Prostate gland (tissue), 2 donors: ENCODE measurements around the gene RNPEP. TPM values are rescaled to one million over a fixed set of nuclear protein-coding genes. Genes with fewer than 3 reads are reported as not detected.
A peak's percentile ranks its signal among the peaks of the same experiment; 100 is the strongest.

Experiments
- DNase-seq: peaks from one replicate; pipeline ENCODE4 v3.0.0-alpha.2; 2019; ENCODE audit warnings: low spot score
- H3K27ac ChIP-seq, 2 donors: fragments of 200-600 bp; sonication (generic); 2 replicates each; pipeline ENCODE4 v1.5.1; 2017 to 2019
- H3K27me3 ChIP-seq: fragments of 200-600 bp; sonication (generic); replicated peaks from 2 replicates; pipeline ENCODE4 v1.5.1; 2019; ENCODE audit not compliant: insufficient read depth
- H3K36me3 ChIP-seq, 2 donors: fragments of 200-600 bp; sonication (generic); 1 replicate in 1 of 2; 2 replicates in 1 of 2; pipeline versions ENCODE4 v1.5.1 to v1.8.1; 2017 to 2019
- H3K4me1 ChIP-seq: fragments of 200-600 bp; sonication (generic); replicated peaks from 2 replicates; pipeline ENCODE4 v1.5.1; 2019
- H3K4me3 ChIP-seq, 2 donors: fragments of 200-600 bp; sonication (generic); 2 replicates each; pipeline ENCODE4 v1.5.1; 2017 to 2019
- H3K9me3 ChIP-seq: fragments of 200-600 bp; sonication (generic); 2 replicates; pipeline ENCODE4 v1.5.1; 2017
- CTCF ChIP-seq, 4 experiments: fragments of 200-600 bp in 2 of 4; fragments of 450-650 bp in 2 of 4; sonication (generic) in 2 of 4; IDR thresholded peaks; 1 replicate in 3 of 4; 2 replicates in 1 of 4; pipeline ENCODE4 v1.5.1; 2016 to 2019; ENCODE audit warnings: antibody characterized with exemption in 4 of 4, mild to moderate bottlenecking in 2 of 4, moderate library complexity in 2 of 4
- POLR2A ChIP-seq: fragments of 450-650 bp; IDR thresholded peaks from one replicate; pipeline ENCODE4 v1.6.1; 2016; ENCODE audit warnings: antibody characterized with exemption, mild to moderate bottlenecking
- POLR2AphosphoS5 ChIP-seq: sonication (generic); formaldehyde crosslinking; IDR thresholded peaks from one replicate; pipeline ENCODE4 v1.6.1; 2017; ENCODE audit warnings: antibody characterized with exemption
- WGBS: methylation state at CpG from one replicate; pipeline ENCODE4 v1.1.5; 2018; 5-methylcytosine and 5-hydroxymethylcytosine counted together
- intact Hi-C: fragments of 100-400 bp; cut with DNase I; formaldehyde crosslinking; loops from one replicate; pipeline ENCODE4 v1.14.2; 2022
- total RNA-seq, 2 donors: library from RNA; depleted of rRNA; stranded (reverse); fragments of >200 nt; gene quantifications; one replicate each; pipeline ENCODE4 v1.1.0, GENCODE V29; 2016

Gene RNPEP
- total RNA-seq, 2 donors from 2014 or later = 70.4 to 104 TPM

DNA sequence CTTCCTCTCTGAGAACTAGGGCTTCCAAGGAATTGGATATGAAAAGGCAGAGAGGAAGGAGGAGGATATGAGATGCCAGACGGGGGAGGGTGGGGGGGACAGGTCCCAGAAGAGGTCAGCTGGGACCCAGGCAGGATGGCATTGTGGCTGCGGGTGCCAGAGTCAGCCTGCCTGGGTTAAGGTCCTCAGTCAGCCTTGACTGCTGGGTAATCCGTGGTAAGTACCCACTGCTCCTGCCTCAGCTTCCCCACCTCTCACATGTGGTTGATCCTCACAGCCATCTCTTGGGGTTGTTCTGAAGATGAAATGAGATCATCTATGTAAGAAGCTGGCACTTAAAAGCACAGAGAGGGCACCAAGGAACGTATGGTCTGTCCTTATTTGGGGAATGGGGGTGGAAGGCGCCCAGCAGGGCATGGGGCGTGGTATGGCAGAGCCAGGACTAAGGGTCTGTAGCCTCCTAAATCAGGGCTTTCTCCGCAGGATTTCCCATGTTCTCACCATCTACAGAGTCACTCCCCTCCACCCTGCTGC, 51.8 kb downstream of the RNPEP start:
- peak overlapping the region; percentile 64 to 68 for H3K27ac ChIP-seq
- H3K4me1 ChIP-seq = peaks cover 9% of the 10 kb centered on the region
- no peaks in the 10 kb centered on the region for H3K36me3 ChIP-seq
- no peaks in the 10 kb centered on the region for H3K27me3 ChIP-seq
- intact Hi-C loops = no loop called here
- H3K4me3 ChIP-seq = no peak overlapping the region
- DNase-seq = no peak
- 78% methylated on average over 7 of the region's 7 CpGs for WGBS
- no peaks in the 10 kb centered on the region for H3K9me3 ChIP-seq
- TF ChIP-seq POLR2AphosphoS5 = no peak
- no peak for TF ChIP-seq POLR2A
- no peak for TF ChIP-seq CTCF (IDR thresholded peaks at IDR 0.05)

DNA sequence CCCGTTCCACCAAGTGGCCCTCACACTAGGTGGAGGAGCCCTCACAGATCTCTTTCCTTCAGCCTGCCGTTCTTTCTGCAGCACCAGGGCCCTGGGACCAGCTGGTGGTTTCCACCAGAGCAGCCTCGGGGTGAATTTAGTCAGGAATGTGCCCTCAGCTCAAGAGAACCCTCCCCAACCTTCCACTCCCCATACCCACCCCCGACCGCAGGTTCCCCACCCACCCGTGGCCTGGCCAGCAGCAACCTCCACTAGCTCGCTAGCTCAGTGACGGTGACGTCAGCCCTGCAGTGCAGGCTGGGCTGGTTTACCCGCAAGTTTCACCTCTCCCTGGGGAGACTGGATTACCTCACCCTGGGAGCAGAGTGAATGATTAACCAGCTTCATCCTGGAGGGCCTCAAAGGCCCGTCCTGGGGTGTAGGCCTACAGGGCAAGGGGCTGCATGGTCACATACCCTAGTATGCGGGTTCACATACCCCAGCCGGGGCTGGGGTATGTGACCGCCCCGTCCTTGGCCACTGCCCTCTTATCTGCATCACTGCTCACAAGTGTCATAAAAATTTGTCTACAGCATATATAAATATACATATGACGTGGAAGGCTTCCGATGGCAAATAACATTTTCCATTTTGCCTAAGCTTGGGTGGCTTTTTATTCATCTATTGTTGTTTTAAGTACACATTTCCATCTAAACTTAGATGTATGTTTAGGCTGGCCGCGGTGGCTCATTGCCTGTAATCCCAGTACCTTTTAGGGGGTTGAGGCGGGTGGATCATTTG, 52.4 kb downstream of the RNPEP start:
- WGBS = 35% methylated on average over 20 of the region's 20 CpGs
- Histone ChIP-seq H3K4me1 (peaks cover 9% of the 10 kb centered on the region), H3K4me3 (no peak overlapping the region), H3K27ac (peak overlapping the region; percentile 64 to 68), H3K27me3 (no peaks in the 10 kb centered on the region), H3K36me3 (no peaks in the 10 kb centered on the region), H3K9me3 (no peaks in the 10 kb centered on the region)
- DNase-seq = peak; percentile 95
- no peak for TF ChIP-seq POLR2A
- peak; percentile 91 for TF ChIP-seq POLR2AphosphoS5
- intact Hi-C loops = no loop called here

DNA sequence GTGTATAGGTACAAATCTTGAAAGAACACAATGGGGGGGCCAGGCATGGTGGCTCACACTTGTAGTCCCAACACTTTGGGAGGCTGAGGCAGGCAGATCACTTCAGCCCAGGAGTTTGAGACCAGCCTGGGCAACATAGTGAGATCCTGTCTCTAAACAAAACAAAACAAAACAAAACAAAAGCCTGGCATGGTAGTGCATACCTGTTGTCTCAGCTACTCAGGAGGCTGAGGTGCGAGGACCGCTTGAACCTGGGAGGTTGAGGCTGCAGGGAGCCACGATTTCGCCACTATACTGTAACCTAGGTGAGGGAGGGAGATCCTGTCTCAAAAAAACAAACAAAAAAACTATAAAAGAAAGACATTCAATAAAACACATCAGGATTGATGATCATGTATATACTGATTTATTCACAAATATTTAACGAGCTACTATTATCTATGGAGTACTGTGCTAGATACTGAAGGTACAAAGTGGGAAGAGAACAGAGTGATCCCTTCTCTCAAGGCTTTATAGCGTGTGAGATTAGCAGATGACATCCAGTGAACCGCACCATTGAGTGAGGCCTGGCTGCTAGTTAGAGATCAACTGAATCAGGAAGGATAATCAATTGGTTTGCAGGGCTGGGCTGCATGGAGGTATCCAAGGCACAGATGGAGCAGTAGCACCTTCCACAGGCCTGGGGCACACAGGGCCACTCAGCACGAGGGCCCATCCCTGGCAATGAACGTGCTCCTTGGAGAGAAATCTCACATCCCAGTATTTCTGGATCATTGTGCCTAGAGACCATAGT, 54.3 kb downstream of the RNPEP start:
- no peak for DNase-seq
- TF ChIP-seq POLR2AphosphoS5 = peak; percentile 11
- no peak for TF ChIP-seq CTCF (IDR thresholded peaks at IDR 0.05)
- Histone ChIP-seq H3K27me3 (no peaks in the 10 kb centered on the region), H3K4me1 (peaks cover 9% of the 10 kb centered on the region), H3K36me3 (no peaks in the 10 kb centered on the region), H3K4me3 (no peak overlapping the region), H3K9me3 (no peaks in the 10 kb centered on the region), H3K27ac (no peak overlapping the region)
- WGBS = 74% methylated on average over 9 of the region's 9 CpGs
- intact Hi-C loops = no loop called here

- intact Hi-C loops = no loop called here
- H3K27ac ChIP-seq = no peak overlapping the region
- H3K27me3 ChIP-seq = no peaks in the 10 kb centered on the region
- DNase-seq = no peak
- no peaks in the 10 kb centered on the region for H3K36me3 ChIP-seq
- no peak overlapping the region for H3K4me3 ChIP-seq
- 90% methylated on average over 4 of the region's 4 CpGs for WGBS
- H3K4me1 ChIP-seq = peaks cover 9% of the 10 kb centered on the region
- no peaks in the 10 kb centered on the region for H3K9me3 ChIP-seq
- TF ChIP-seq POLR2AphosphoS5 = no peak
Observed at GRCh38 chr1:202037706-202038296, 55.4 kb downstream of the RNPEP start.

GRCh38 chr1:202038688-202039346, 56.4 kb downstream of the RNPEP start:
- H3K4me1 ChIP-seq = peaks cover 9% of the 10 kb centered on the region

More at GRCh38 chr1:202038688-202039346, 56.4 kb downstream of the RNPEP start:
- DNase-seq = no peak
- Histone ChIP-seq H3K36me3 (no peaks in the 10 kb centered on the region), H3K27ac (no peak overlapping the region), H3K27me3 (no peaks in the 10 kb centered on the region), H3K4me3 (no peak overlapping the region), H3K9me3 (no peaks in the 10 kb centered on the region)
- TF ChIP-seq CTCF (IDR thresholded peaks at IDR 0.05) (no peak), POLR2AphosphoS5 (no peak), POLR2A (no peak)
- WGBS = 99% methylated on average over 2 of the region's 2 CpGs
- intact Hi-C loops = no loop called here
